ENCODE data around the gene SERPINH1.

SERPINH1 gene

GRCh38 chr11:75530577-75530976 lies 31.5 kb upstream of the SERPINH1 start:
- CTCF ChIA-PET: interaction anchor here (1.1 to 14.0 kb wide), 9 partner anchors 9 to 143 kb away, joined by 3 to 164 read pairs (median 11); no protein-coding TSS in a partner anchor

GRCh38 chr11:75531325-75531724 lies 30.7 kb upstream of the SERPINH1 start:
- TF ChIP-seq, protein P1, sequence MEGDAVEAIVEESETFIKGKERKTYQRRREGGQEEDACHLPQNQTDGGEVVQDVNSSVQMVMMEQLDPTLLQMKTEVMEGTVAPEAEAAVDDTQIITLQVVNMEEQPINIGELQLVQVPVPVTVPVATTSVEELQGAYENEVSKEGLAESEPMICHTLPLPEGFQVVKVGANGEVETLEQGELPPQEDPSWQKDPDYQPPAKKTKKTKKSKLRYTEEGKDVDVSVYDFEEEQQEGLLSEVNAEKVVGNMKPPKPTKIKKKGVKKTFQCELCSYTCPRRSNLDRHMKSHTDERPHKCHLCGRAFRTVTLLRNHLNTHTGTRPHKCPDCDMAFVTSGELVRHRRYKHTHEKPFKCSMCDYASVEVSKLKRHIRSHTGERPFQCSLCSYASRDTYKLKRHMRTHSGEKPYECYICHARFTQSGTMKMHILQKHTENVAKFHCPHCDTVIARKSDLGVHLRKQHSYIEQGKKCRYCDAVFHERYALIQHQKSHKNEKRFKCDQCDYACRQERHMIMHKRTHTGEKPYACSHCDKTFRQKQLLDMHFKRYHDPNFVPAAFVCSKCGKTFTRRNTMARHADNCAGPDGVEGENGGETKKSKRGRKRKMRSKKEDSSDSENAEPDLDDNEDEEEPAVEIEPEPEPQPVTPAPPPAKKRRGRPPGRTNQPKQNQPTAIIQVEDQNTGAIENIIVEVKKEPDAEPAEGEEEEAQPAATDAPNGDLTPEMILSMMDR (IDR thresholded peaks at IDR 0.05; ENCODE audit: control extremely low read depth, extremely low read depth, low read depth, missing control alignments): no peak

More at GRCh38 chr11:75530577-75530976, 31.5 kb upstream of the SERPINH1 start:
- no peak for DNase-seq (ENCODE audit: extremely low spot score)
- TF ChIP-seq, protein P1 (IDR thresholded peaks at IDR 0.05; ENCODE audit: control extremely low read depth, extremely low read depth, low read depth, missing control alignments): no peak
- POLR2A ChIA-PET: no interaction called here

GRCh38 chr11:75532200-75533048 lies 29.6 kb upstream of the SERPINH1 start:
- POLR2A ChIA-PET: interaction anchor here (0.6 kb wide), 1 partner anchor 10 kb away, joined by 3 read pairs; no protein-coding TSS in a partner anchor
- CTCF ChIA-PET: interaction anchor here (0.7 to 14.0 kb wide), 31 partner anchors 9 to 253 kb away, joined by 3 to 164 read pairs (median 4); partner anchors contain the start of genes GDPD5 and SERPINH1
- TF ChIP-seq, protein P1 (IDR thresholded peaks at IDR 0.05; ENCODE audit: control extremely low read depth, extremely low read depth, low read depth, missing control alignments): peak; percentile 86
- peak; percentile 70 for DNase-seq (ENCODE audit: extremely low spot score)

More at GRCh38 chr11:75531325-75531724, 30.7 kb upstream of the SERPINH1 start:
- CTCF ChIA-PET: interaction anchor here (0.7 to 14.0 kb wide), 22 partner anchors 8 to 252 kb away, joined by 3 to 164 read pairs (median 4); partner anchors contain the start of gene GDPD5
- POLR2A ChIA-PET: interaction anchor here (0.6 kb wide), 1 partner anchor 9 kb away, joined by 3 read pairs; no protein-coding TSS in a partner anchor
- DNase-seq (ENCODE audit: extremely low spot score): no peak

- TF ChIP-seq, protein P1 (IDR thresholded peaks at IDR 0.05; ENCODE audit: control extremely low read depth, extremely low read depth, low read depth, missing control alignments): no peak
- CTCF ChIA-PET: interaction anchor here (1.0 to 14.0 kb wide), 11 partner anchors 10 to 147 kb away, joined by 3 to 164 read pairs (median 6); partner anchors contain the start of gene GDPD5
- POLR2A ChIA-PET: no interaction called here
- DNase-seq (ENCODE audit: extremely low spot score): no peak
Observed at GRCh38 chr11:75533896-75534258, 28.2 kb upstream of the SERPINH1 start.

DNA sequence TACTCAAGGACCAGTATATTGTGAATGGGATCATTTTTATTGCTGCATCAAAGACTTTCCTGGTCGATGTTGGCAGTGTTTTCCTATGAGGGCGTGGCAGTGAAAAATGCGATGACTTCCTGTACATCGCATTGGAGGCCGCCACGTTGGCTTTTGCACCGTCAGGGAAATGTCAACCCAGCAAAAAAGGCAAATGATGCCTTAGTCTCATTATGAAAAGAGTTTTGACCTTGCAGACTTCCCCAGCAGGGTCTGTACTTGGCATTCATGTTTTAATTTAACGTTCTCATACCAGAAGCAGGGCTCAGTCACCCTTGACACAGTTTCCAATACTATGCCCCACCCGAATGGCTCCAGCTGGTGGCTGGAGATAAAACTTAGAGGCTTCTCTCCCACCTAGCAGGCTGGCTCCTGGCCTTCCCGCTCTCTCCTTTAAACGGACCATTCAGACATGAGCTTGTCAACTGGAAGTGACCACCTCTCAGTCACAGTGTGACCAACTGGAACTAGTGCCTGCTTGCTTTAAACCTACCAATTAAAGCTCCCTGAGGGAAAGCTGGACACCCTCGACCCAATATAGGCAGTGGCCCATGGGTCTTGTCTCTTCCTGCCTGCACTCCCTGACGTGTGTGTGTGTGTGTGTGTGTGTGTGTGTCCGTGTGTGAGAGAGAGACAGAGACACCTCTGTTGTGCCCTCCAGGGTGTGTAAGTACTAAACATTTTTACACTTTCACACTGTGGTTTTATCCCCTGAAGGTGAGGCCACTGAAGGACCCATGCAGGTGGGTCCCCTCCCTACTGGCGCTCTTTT lies 27.6 kb upstream of the SERPINH1 start:
- DNase-seq (ENCODE audit: extremely low spot score): no peak
- ChIA-PET CTCF (interaction anchor here (0.7 to 14.0 kb wide), 12 partner anchors 9 to 147 kb away, joined by 3 to 164 read pairs (median 5); partner anchors contain the start of gene GDPD5), POLR2A (no interaction called here)
- TF ChIP-seq, protein P1 (IDR thresholded peaks at IDR 0.05; ENCODE audit: control extremely low read depth, extremely low read depth, low read depth, missing control alignments): no peak

DNA sequence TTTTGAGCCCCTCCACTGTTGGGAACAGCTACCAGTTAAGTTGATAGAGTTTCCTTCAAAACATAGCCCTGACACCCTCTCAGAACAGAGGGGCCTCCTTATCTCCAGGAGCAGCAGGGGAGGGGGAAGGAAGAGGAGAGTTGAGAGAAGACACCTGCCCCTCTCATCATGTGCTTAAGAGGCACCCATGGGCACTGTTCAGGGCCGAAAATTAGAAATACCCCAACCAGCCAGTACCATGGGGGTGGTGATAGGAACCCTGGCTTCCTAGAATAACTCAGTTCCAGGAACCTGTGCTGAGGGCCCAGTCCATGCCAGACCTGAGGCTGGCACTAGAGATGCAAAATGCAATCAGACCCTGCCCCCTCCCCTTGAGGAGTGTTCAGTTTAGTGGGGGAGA lies 27.0 kb upstream of the SERPINH1 start:
- CTCF ChIA-PET: interaction anchor here (0.7 to 14.0 kb wide), 9 partner anchors 8 to 148 kb away, joined by 3 to 164 read pairs (median 4); partner anchors contain the start of gene GDPD5
- no peak for DNase-seq (ENCODE audit: extremely low spot score)
- POLR2A ChIA-PET: no interaction called here
- TF ChIP-seq, protein P1 (IDR thresholded peaks at IDR 0.05; ENCODE audit: control extremely low read depth, extremely low read depth, low read depth, missing control alignments): no peak

All from GM10248 (cell line).